Breast epithelium (tissue), 3 donors: Measurements from ENCODE around the gene SDHAF1.

Experiments
- CTCF ChIP-seq, 3 donors: fragments of 450-650 bp; IDR thresholded peaks; one replicate each; pipeline ENCODE4 v1.5.1; 2016 to 2017; ENCODE audit warnings: antibody characterized with exemption in 3 of 3, mild to moderate bottlenecking in 3 of 3, moderate library complexity in 3 of 3
- POLR2A ChIP-seq: fragments of 450-650 bp; IDR thresholded peaks from one replicate; pipeline ENCODE4 v1.6.1; 2016; ENCODE audit warnings: antibody characterized with exemption, mild to moderate bottlenecking, moderate library complexity

- no peak for TF ChIP-seq CTCF (IDR thresholded peaks at IDR 0.05)
- TF ChIP-seq POLR2A, result no peak
Observed at GRCh38 chr19:35978832-35979365, 16.1 kb upstream of the SDHAF1 start.
